Activated T-cell treated with anti-CD3 and anti-CD28 coated beads, Interleukin-2, amount 50 U/mL, for 24 hours (primary cell): ENCODE data around the gene PYY.
"Not testable (repeated sequence)": the region's sequence is repeated elsewhere in the genome, so short reads cannot be mapped to it uniquely, and the experiment has no call there.

ENCODE experiments used
- DNase-seq: peaks from one replicate; pipeline ENCODE4 v3.0.0-alpha.2; 2020
- H3K27ac Mint-ChIP-seq: 2 replicates; pipeline ENCODE4 v1.8.0; 2020; ENCODE audit warnings: mild to moderate bottlenecking, mixed read lengths
- H3K27me3 Mint-ChIP-seq: 2 replicates; pipeline ENCODE4 v1.8.0; 2020; ENCODE audit warnings: mixed read lengths
- H3K36me3 Mint-ChIP-seq: 2 replicates; pipeline ENCODE4 v1.8.0; 2020; ENCODE audit warnings: low read depth, mixed read lengths
- H3K4me1 Mint-ChIP-seq: 2 replicates; pipeline ENCODE4 v1.8.0; 2020; ENCODE audit warnings: low read depth, mixed read lengths
- H3K4me3 Mint-ChIP-seq: 2 replicates; pipeline ENCODE4 v1.8.0; 2020; ENCODE audit warnings: mild to moderate bottlenecking, moderate library complexity, mixed read lengths
- H3K9me3 Mint-ChIP-seq: 2 replicates; pipeline ENCODE4 v1.8.0; 2020; ENCODE audit warnings: mixed read lengths

Gene PYY

DNA sequence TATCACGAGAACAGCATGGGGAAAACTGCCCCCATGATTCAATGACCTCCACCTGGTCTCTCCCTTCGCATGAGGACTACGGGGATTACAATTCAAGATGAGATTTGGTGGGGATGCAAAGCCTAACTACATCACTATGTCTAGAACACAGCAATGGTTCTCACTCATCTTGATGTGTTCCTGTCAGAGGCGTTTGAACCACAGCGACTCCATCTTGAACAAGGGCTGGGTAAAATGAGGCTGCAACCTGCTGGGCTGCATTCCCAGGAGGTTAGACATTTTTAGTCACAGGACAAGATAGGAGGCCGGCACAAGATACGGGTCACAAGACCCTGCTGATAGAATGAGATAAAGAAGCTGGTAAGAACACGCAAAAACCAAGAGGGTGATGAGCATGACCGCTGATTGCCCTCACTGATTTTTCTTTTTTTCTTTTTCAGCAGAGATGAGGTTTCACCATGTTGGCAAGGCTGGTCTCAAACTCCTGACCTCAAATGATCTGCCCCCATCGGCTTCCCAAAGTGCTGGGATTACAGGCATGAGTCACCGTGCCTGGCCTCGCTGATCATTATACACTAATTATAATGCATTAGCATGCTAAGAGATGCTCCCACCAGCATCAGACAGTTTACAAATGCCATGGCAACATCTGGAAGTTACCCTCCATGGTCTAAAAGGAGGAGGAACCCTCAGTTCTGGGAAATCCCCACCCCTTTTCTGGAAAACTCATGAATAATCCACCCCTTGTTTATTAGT is 8.5 kb downstream of the PYY start:
- no peaks in the 10 kb centered on the region for H3K9me3 Mint-ChIP-seq
- H3K27me3 Mint-ChIP-seq, result peaks cover 13% of the 10 kb centered on the region
- no peak for DNase-seq
- H3K4me1 Mint-ChIP-seq, result peaks cover 11% of the 10 kb centered on the region
- no peak overlapping the region for H3K27ac Mint-ChIP-seq
- H3K36me3 Mint-ChIP-seq, result no peaks in the 10 kb centered on the region
- no peak overlapping the region for H3K4me3 Mint-ChIP-seq

DNA sequence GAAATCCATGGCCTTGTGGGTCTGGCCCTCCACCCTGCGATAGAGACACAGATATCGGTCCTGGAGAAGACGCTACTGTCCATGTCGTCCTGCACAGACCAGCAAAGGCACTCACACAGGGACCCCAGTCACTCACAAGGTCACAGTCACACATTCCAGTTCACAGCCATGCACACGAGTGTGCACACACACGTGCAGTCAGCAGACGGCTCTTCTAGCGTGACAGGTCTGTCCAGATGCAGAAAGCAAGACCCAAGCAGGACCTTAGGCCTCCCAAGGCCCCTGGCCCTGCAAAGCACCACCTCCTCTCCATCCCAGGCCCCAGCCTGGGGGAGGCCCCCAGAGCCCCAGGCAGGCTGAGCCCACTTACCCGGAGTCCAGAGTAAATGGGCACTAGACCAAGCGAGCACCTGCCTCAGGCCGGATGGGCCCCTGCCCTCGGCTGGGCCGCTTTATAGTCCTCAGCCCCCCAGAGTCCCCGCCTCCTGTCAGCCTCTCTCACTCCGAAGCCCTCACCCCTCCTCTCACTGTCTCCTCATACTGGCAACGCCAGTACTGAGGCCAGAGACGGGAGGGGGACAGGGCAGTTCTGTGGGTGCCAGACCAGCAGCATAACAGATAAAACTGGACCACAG is 11.6 kb downstream of the PYY start, which contains the start of gene PPY:
TSS of gene PPY (minus strand) at position 426 of the 635 bp plus-strand sequence. CDS start 822 bp downstream, outside the sequence.
- Mint-ChIP-seq H3K4me3 (no peak within 1 kb of the TSS), H3K9me3 (no peaks in the 10 kb centered on the region), H3K4me1 (peaks cover 20% of the 10 kb centered on the region), H3K27me3 (peaks cover 10% of the 10 kb centered on the region), H3K27ac (no peak within 1 kb of the TSS), H3K36me3 (no peaks in the 10 kb centered on the region)
- no peak for DNase-seq

DNA sequence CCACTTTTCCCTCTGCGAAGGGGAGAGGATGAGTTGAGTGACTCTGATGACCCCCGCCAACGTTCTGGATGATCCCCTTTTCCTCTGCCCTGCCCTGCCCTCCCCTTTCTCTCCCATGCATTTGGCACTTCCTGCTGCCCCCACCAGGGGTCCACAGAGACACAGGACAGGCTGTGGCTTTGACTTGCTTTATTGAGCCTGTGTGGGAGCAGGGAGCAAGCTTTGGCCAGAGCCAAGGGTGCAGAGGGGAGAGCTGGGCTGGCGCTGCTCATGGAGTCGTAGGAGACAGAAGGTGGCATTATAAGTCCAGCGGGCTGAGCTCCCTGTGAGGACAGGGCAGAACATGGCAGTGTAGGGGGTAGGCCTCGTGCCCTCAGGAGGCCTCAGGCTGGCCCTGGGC is 13.1 kb downstream of the PYY start:
- DNase-seq, result peak; percentile 44
- no peaks in the 10 kb centered on the region for H3K36me3 Mint-ChIP-seq
- no peak overlapping the region for H3K4me3 Mint-ChIP-seq
- peaks cover 20% of the 10 kb centered on the region for H3K4me1 Mint-ChIP-seq
- peaks cover 10% of the 10 kb centered on the region for H3K27me3 Mint-ChIP-seq
- no peaks in the 10 kb centered on the region for H3K9me3 Mint-ChIP-seq
- H3K27ac Mint-ChIP-seq, result no peak overlapping the region

DNA sequence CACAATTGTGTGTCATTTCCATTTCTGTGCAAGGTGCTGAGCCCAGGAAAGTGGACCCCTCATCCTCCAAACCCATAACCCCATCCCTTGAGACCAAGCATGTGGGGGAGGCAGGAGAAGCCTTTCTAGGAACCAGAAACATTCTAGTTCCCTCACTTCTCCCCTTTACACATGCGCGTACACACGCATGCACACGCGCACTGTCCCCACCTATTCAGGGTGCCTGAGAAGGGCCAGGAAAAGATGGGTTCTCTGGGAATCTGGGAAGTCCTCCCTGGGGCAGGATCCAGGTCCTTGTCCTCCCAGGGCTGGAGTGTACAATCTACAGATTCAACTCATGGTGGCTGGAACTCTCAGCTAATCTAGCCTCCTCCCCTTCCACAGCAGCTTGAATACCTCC is 13.9 kb downstream of the PYY start:
- Mint-ChIP-seq H3K9me3 (no peaks in the 10 kb centered on the region), H3K4me1 (peaks cover 17% of the 10 kb centered on the region), H3K27me3 (peaks cover 10% of the 10 kb centered on the region), H3K36me3 (no peaks in the 10 kb centered on the region), H3K27ac (no peak overlapping the region), H3K4me3 (no peak overlapping the region)
- DNase-seq, result no peak

DNA sequence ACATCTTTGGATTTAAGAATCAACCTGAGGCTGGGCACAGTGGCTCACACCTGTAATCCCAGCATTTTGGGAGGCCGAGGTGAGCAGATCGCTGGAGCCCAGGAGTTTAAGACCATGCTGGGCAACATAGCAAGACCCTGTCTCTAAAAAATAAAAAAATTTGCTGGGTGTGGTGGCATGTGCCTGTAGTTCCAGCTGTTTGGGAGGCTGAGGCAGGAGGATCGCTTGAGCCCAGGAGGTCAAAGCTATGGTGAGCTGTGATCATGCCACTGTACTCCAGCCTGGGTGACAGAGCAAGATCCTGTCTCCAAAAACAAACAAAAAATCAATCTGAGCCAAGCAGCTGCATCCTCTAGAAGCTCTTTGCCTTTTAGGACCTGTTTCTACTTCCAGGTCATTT is 14.3 kb downstream of the PYY start:
- H3K27ac Mint-ChIP-seq, H3K4me3 Mint-ChIP-seq, DNase-seq, H3K9me3 Mint-ChIP-seq, H3K36me3 Mint-ChIP-seq: not testable (repeated sequence)
- Mint-ChIP-seq H3K4me1 (peaks cover 14% of the 10 kb centered on the region), H3K27me3 (peaks cover 10% of the 10 kb centered on the region)

DNA sequence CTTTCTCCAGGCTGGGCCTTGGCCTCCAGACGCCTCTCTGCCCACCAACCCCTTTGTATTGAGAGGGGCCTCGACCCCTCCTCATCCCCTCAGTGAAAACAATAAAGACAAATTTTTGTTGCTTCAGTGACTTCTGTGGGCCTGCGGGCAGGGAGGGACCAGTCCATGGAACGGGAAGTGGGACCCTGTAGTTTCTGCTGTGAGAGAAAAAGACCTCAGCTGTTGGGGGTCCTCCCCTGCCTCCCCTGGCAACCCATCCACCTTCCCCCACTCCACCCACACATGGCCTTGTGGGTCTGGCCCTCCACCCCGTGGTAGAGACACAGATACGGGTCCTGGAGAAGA is 14.9 kb downstream of the PYY start:
- Mint-ChIP-seq H3K36me3 (no peaks in the 10 kb centered on the region), H3K27ac (no peak overlapping the region), H3K9me3 (no peaks in the 10 kb centered on the region), H3K4me3 (no peak overlapping the region), H3K27me3 (peaks cover 10% of the 10 kb centered on the region), H3K4me1 (peaks cover 9% of the 10 kb centered on the region)
- no peak for DNase-seq

DNA sequence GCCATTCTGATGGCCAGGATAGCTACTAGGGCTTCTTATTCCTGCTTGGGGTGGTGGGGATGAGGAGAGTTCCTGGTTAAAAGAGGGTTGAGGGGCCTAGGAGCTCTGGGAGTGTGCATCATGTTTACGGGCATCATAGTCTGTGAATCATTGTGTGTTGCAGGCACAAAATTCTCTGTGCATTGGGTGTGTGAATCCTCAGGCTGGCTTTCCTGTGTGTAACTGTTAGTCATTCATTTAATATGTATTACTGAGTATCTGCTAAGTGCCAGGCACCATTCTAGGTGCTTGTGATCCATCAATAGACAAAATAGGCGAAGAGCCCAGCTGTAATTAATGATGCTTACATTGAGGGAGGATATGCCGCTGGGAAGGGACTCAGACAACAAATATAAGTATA is 17.3 kb downstream of the PYY start:
- H3K4me3 Mint-ChIP-seq, result no peak overlapping the region
- H3K4me1 Mint-ChIP-seq, result peaks cover 9% of the 10 kb centered on the region
- H3K9me3 Mint-ChIP-seq, result no peaks in the 10 kb centered on the region
- H3K36me3 Mint-ChIP-seq, result no peaks in the 10 kb centered on the region
- peaks cover 10% of the 10 kb centered on the region for H3K27me3 Mint-ChIP-seq
- DNase-seq, result no peak
- H3K27ac Mint-ChIP-seq, result no peak overlapping the region

DNA sequence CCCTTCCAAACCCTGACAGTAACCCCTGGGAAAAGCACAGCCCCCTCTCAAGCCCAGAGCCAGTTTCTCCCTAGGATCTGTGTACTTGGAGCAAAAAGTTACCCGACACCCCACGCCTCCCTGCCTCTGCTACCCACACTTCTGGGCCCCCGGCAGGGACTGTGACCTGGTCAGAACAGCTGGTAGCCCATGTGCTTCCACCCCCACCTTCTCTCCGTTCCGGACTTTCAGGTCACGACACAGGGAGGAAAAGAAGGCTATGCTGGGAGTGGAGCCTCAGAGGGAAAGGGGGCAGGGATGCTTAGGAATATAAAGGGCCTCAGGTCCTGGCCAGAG is 17.8 kb downstream of the PYY start:
- H3K9me3 Mint-ChIP-seq, result no peaks in the 10 kb centered on the region
- H3K27ac Mint-ChIP-seq, result no peak overlapping the region
- peaks cover 9% of the 10 kb centered on the region for H3K4me1 Mint-ChIP-seq
- no peak overlapping the region for H3K4me3 Mint-ChIP-seq
- H3K36me3 Mint-ChIP-seq, result no peaks in the 10 kb centered on the region
- DNase-seq, result no peak
- H3K27me3 Mint-ChIP-seq, result peaks cover 10% of the 10 kb centered on the region

DNA sequence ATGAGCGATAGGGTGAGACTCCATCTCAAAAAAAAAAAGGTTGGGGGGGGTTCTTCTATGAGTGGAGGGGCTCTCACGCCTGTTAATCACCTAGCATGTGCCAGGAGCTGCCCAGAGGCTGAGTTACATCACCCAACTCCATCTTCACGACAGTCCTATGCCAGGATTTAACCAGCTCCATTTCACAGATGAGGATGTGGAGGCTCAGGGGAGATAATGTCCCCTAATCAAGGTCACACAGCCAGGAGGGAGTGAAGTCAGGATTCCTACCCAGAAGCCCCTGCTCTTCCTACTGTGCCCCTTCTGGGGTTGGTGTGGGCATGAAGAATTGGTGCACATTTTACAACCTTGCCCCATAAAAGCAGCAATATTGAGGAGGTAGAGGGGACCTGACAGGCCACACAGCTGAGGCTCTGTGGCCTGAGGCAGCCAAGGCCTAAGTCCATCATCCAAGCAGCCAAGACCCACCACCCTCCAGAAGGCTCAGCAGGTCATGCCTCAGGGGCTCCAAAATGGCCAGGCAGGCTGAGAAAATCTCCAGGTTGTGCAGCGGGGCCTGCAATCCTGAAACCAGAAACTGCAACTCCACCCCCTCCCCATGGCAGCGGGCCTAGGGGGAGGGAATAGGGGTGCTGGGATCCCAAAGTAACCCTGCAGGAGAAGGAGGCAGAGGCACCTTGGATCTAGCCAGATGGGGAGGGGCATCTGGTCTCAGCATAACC is 18.4 kb downstream of the PYY start:
- no peaks in the 10 kb centered on the region for H3K9me3 Mint-ChIP-seq
- H3K4me3 Mint-ChIP-seq, result no peak overlapping the region
- no peak for DNase-seq
- H3K4me1 Mint-ChIP-seq, result peaks cover 9% of the 10 kb centered on the region
- no peaks in the 10 kb centered on the region for H3K36me3 Mint-ChIP-seq
- no peak overlapping the region for H3K27ac Mint-ChIP-seq
- peaks cover 10% of the 10 kb centered on the region for H3K27me3 Mint-ChIP-seq

DNA sequence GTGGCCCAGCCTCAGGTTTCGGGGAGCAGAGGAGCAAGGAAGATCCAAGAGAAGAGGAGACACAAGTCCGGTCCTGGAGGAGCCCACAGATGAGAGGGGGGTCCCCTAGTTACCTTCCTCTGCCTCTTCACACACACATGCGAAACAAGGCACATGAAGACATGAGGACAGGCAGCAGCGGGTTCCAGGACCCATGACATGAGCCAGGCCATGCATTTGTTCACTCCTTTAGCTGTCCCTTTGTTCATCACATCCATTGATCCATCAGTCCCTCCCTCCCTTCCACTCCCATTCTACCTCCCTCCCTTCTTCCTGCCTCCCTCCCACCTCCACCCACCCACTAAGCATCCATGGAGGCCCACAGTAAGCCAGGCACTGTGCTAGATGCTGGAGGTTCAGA is 20.8 kb downstream of the PYY start:
- H3K36me3 Mint-ChIP-seq, result no peaks in the 10 kb centered on the region
- H3K9me3 Mint-ChIP-seq, result no peaks in the 10 kb centered on the region
- no peak overlapping the region for H3K4me3 Mint-ChIP-seq
- no peak overlapping the region for H3K27ac Mint-ChIP-seq
- H3K4me1 Mint-ChIP-seq, result peaks cover 14% of the 10 kb centered on the region
- no peak for DNase-seq
- peaks cover 2% of the 10 kb centered on the region for H3K27me3 Mint-ChIP-seq

DNA sequence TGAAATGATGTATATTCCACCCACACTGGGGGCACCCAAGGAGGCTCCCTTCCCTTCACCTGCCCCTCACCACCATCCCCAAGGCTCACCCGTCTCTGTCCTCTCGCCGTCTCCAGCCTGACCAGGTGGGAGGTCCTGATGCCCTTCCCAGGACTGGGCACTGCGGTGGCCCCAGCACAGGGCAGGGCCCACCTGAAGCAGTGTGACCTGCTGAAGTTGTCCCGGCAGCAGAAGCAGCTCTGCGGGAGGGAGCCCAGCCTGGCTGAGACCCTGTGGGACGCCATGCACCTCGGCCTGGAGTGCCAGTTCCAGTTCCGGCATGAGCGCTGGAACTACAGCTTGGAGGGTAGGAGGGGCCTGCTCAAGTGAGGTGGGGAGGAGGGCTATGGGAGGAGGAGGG is 21.4 kb downstream of the PYY start:
- Mint-ChIP-seq H3K4me1 (peaks cover 16% of the 10 kb centered on the region), H3K9me3 (no peaks in the 10 kb centered on the region)
- DNase-seq, result no peak

DNA sequence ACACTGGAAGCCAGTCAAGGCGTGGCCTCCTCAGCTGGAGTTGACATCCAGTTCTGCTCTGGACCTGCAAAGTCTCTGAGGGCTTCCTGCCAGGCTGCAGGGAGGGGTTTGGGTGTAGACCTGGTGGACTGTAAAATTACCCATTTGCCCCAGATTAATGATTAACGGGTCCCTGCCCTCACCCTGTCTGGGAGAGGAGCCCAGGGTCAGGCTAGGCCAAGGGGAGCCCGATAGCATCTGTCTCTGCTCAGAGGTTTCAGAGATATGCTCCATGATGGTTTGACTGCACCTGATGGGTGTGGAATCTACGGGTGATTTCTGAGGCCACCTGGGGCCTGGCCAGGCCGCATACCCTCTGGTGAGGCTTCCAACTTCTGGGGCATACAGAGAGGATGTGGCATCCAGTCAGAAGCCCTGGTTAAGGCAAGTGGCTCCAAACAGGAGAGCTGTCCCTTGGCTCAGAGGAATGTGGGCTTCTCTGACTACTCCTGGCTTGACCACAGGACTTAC is 22.6 kb downstream of the PYY start:
- no peak overlapping the region for H3K27ac Mint-ChIP-seq
- no peak for DNase-seq
- H3K4me3 Mint-ChIP-seq, result no peak overlapping the region
- H3K36me3 Mint-ChIP-seq, result no peaks in the 10 kb centered on the region
- no peaks in the 10 kb centered on the region for H3K9me3 Mint-ChIP-seq
- peaks cover 11% of the 10 kb centered on the region for H3K27me3 Mint-ChIP-seq
- peaks cover 23% of the 10 kb centered on the region for H3K4me1 Mint-ChIP-seq

More for the DNA sequence above, 21.4 kb downstream of the PYY start:
- Mint-ChIP-seq H3K4me3 (no peak overlapping the region), H3K36me3 (no peaks in the 10 kb centered on the region), H3K27me3 (peaks cover 5% of the 10 kb centered on the region), H3K27ac (no peak overlapping the region)

DNA sequence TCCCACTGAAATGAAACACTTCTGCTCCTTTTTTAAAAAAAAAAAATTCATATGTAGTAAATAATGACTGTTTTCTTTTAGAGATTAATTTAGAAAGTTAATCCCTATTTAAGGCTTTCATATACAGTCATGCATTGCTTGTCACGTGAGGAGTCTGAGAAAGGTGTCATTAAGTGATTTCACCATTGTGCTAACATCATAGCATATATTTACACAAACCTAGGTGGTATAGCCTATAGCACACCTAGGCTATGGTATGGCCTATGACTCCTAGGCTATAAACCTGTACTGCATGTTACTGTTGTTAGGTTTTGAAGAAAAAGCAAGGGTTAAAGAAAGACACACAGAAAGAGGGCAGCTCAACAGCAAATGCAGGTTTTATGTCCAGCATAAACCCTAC is 25.1 kb downstream of the PYY start:
- H3K27me3 Mint-ChIP-seq, result peaks cover 13% of the 10 kb centered on the region
- no peaks in the 10 kb centered on the region for H3K9me3 Mint-ChIP-seq
- DNase-seq, result no peak
- H3K4me3 Mint-ChIP-seq, result no peak overlapping the region
- H3K36me3 Mint-ChIP-seq, result no peaks in the 10 kb centered on the region
- H3K4me1 Mint-ChIP-seq, result peaks cover 35% of the 10 kb centered on the region
- no peak overlapping the region for H3K27ac Mint-ChIP-seq

DNA sequence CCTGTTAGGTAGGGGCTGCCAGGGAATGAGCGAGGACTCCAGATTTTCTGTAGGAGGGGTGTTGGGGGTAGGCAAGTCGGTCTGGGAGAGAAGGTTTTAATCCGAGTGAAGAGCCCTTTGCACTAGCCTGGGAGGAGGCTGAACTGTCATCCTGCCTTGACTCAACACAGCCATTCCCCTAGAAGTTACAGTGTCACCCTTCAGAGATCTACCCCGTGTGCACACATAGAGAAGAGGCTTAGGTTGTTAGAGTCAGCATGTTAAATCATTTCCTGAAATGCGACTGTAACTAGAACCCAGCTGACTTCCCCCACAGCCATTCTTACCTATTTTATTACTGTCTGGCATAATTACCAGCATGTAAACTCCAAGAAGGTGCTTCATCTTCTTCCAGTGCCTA is 25.8 kb downstream of the PYY start:
- Mint-ChIP-seq H3K27me3 (peaks cover 13% of the 10 kb centered on the region), H3K4me3 (peak overlapping the region; percentile 68), H3K27ac (peak overlapping the region; percentile 85), H3K4me1 (peaks cover 35% of the 10 kb centered on the region)
- not testable (repeated sequence) for H3K9me3 Mint-ChIP-seq, DNase-seq, H3K36me3 Mint-ChIP-seq
